ENCODE results near the gene DIAPH2. TPM values are rescaled to one million over a fixed set of nuclear protein-coding genes. Genes with fewer than 3 reads are reported as not detected.

Gene DIAPH2
- total and polyA plus RNA-seq, 8 donors: 1.9 to 10.0 (median 5.9) TPM

DNA sequence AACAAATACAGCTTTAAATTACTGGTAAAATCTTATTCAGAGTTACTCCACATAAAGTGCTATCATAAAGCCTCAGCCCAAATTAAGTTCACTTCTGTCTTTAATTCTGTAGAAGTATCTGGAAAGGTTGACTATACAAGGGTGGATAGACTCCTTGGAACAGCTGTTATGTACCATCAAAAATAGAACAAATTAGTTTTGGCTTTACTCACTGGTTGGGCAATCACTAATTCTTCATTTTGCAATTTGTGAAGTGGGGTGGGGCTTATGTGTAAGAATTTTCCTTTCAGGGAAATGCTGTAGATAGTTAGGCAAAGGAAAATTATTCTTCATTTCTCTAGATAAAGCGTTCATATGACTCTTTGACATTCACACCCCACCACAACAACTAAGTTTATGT, 7.8 kb downstream of the DIAPH2 start:
- no peak for FAIRE-seq

DNA sequence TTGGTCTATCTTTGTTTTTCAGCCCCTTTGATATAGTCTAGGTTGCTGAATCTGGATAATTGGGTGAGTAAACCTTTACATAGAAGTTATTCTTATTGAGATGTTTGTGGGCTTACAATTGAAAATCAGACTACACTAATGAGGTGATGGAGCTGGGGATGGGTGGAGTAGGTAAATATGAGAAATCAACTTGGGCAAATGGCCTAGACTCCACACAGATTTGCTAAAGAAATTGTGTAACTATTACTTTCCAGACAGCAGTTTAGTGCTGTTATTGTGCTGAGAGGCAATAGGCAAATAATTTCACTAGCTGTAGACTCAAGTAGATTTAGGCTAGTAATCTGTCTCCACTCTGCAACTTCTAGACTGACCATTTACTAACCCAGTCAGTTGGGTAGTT, 8.2 kb downstream of the DIAPH2 start:
- no peak overlapping the region for H3K27ac ChIP-seq
- TF ChIP-seq, protein P1, sequence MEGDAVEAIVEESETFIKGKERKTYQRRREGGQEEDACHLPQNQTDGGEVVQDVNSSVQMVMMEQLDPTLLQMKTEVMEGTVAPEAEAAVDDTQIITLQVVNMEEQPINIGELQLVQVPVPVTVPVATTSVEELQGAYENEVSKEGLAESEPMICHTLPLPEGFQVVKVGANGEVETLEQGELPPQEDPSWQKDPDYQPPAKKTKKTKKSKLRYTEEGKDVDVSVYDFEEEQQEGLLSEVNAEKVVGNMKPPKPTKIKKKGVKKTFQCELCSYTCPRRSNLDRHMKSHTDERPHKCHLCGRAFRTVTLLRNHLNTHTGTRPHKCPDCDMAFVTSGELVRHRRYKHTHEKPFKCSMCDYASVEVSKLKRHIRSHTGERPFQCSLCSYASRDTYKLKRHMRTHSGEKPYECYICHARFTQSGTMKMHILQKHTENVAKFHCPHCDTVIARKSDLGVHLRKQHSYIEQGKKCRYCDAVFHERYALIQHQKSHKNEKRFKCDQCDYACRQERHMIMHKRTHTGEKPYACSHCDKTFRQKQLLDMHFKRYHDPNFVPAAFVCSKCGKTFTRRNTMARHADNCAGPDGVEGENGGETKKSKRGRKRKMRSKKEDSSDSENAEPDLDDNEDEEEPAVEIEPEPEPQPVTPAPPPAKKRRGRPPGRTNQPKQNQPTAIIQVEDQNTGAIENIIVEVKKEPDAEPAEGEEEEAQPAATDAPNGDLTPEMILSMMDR (IDR thresholded peaks at IDR 0.05): no peak
- no peak for DNase-seq
- ATAC-seq: no peak
- H3K27me3 ChIP-seq: no peaks in the 10 kb centered on the region
- intact Hi-C loops (cut with DNase I): no loop called here
- no peak for FAIRE-seq
- H3K4me1 ChIP-seq: no peaks in the 10 kb centered on the region
- H3K4me3 ChIP-seq: no peak overlapping the region
- H3K36me3 ChIP-seq: no peaks in the 10 kb centered on the region
- H3K9me3 ChIP-seq: no peaks in the 10 kb centered on the region

More for the DNA sequence above, 7.8 kb downstream of the DIAPH2 start:
- no peak overlapping the region for H3K27ac ChIP-seq
- no peaks in the 10 kb centered on the region for H3K36me3 ChIP-seq
- 80 to 85% methylated on average over 1 of the region's 1 CpG for WGBS, 2 donors
- no peaks in the 10 kb centered on the region for H3K4me1 ChIP-seq
- no peak overlapping the region for H3K4me3 ChIP-seq
- TF ChIP-seq, protein P1 (IDR thresholded peaks at IDR 0.05): no peak
- intact Hi-C loops (cut with DNase I): no loop called here
- DNase-seq (no peak), ATAC-seq (no peak)
- no peaks in the 10 kb centered on the region for H3K9me3 ChIP-seq
- H3K27me3 ChIP-seq: no peaks in the 10 kb centered on the region

DNA sequence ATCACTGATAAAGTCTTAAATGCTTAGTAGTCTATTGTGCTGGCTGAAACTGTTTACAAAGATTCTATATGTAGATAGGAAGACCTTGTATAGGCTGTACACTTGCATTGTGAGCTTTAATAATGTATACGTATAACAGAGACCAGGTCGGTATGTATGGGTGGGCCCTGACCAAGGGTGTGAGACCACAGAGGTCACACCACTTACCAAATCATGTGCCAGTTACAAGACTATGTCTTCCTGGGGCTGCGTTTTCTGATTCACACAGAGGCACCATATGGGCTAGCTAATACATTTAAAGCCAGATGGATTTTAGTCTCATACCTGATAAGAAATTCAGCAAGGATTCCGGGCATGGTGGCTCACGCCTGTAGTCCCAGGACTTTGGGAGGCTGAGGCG, 8.8 kb downstream of the DIAPH2 start:
- Histone ChIP-seq H3K27me3 (no peaks in the 10 kb centered on the region), H3K27ac (no peak overlapping the region), H3K4me1 (no peaks in the 10 kb centered on the region), H3K36me3 (no peaks in the 10 kb centered on the region), H3K9me3 (no peaks in the 10 kb centered on the region), H3K4me3 (no peak overlapping the region)
- FAIRE-seq (no peak), ATAC-seq (no peak), DNase-seq (no peak)
- TF ChIP-seq, protein P1 (IDR thresholded peaks at IDR 0.05): no peak
- 80 to 97% methylated on average over 6 of the region's 6 CpGs for whole genome bisulfite sequencing, 2 donors
- intact Hi-C loops (cut with DNase I): no loop called here

DNA sequence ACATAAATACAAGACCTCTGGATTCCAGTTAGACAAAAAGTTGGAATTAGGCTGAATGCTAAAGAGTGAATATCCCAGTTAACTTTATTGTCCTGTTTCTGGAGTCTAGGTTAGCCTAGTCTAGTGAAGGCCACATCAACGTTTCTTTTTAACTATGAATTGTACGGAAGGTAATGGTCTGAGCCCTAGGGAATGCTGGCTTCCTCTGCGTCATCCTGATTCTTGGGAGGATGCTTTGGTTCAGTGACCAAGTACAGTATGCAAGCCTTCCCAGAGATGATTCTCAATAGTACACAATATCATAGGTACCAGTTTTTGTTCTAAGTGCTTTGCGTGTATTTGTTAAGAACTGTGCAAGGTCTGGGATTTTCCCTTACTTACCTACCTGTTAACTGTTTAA, 11.8 kb downstream of the DIAPH2 start:
- Histone ChIP-seq H3K36me3 (no peaks in the 10 kb centered on the region), H3K9me3 (no peaks in the 10 kb centered on the region), H3K4me1 (no peaks in the 10 kb centered on the region), H3K4me3 (no peak overlapping the region), H3K27me3 (no peaks in the 10 kb centered on the region), H3K27ac (no peak overlapping the region)
- intact Hi-C loops (cut with DNase I): no loop called here
- TF ChIP-seq, protein P1 (IDR thresholded peaks at IDR 0.05): no peak
- 72 to 82% methylated on average over 4 of the region's 4 CpGs for WGBS, 2 donors
- ATAC-seq: no peak
- FAIRE-seq: no peak
- no peak for DNase-seq

DNA sequence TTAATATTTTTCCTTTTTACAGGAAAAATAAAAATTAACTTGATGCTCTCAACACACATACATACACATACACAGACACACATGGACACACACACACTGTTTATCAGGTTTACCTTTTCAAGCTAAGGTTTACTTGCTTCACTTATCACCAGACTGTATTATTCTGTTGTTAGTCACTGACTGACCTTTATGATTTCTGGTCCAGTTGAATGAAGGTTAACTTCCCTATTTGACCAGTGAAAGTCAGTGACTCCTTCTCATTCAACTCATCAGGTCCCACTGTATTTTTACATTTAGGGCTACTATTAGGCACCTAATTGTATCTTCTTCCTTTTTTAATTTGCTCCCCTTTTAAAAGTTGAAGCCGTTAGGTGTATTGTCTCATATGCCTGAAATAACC, 16.0 kb downstream of the DIAPH2 start:
- ATAC-seq: no peak
- WGBS, 2 donors: 76 to 95% methylated on average over 1 of the region's 1 CpG
- Histone ChIP-seq H3K27me3 (peaks cover 0 to 5% (median 0%) of the 10 kb centered on the region in 4 donors), H3K4me1 (no peaks in the 10 kb centered on the region), H3K27ac (no peak overlapping the region), H3K9me3 (no peaks in the 10 kb centered on the region), H3K36me3 (no peaks in the 10 kb centered on the region), H3K4me3 (no peak overlapping the region)
- intact Hi-C loops (cut with DNase I): no loop called here
- no peak for FAIRE-seq
- TF ChIP-seq, protein P1 (IDR thresholded peaks at IDR 0.05): no peak
- DNase-seq: no peak

All from pancreas (tissue), 10 donors.